GM12878 (cell line): ENCODE results near the gene PCBP1.

Source experiments
- JUNB ChIP-seq: IDR thresholded peaks from 2 replicates; pipeline ENCODE4 v1.6.1; 2016; ENCODE audit warnings: antibody characterized with exemption, mild to moderate bottlenecking
- POLR2A ChIP-seq: IDR thresholded peaks from 2 replicates; pipeline ENCODE4 v1.6.1; 2011; ENCODE audit warnings: low read depth, mild to moderate bottlenecking, low read length
- RBBP5 ChIP-seq: fragments of 200-600 bp; sonication (generic); conservative IDR thresholded peaks from 2 replicates; pipeline ENCODE4 v1.6.1; 2016
- ZNF217 ChIP-seq: fragments of 450-650 bp; IDR thresholded peaks from 2 replicates; pipeline ENCODE4 v1.6.1; 2017; ENCODE audit warnings: antibody characterized with exemption, mild to moderate bottlenecking

- TF ChIP-seq ZNF217 (no peak), RBBP5 (no peak), JUNB (no peak), POLR2A (no peak)
These were observed 6.6 kb upstream of the PCBP1 start for GRCh38 chr2:70080610-70081200.
